Measurements from ENCODE around the gene SARDH.
"Not testable (repeated sequence)": the region's sequence is repeated elsewhere in the genome, so short reads cannot be mapped to it uniquely, and the experiment has no call there.

The SARDH gene

GRCh38 chr9:133768371-133768858 lies 30.3 kb upstream of the SARDH start:
- Mint-ChIP-seq H3K9me3 (peaks cover 22% of the 10 kb centered on the region), H3K36me3 (ENCODE audit: low read depth) (peaks cover 68% of the 10 kb centered on the region), H3K4me3 (no peak overlapping the region), H3K4me1 (no peaks in the 10 kb centered on the region), H3K27ac (no peak overlapping the region), H3K27me3 (ENCODE audit: low read depth) (no peaks in the 10 kb centered on the region)
- TF ChIP-seq CTCF (IDR thresholded peaks at IDR 0.05; ENCODE audit: unreplicated experiment in 3 of 3), result no peak

GRCh38 chr9:133767625-133768024 lies 29.5 kb upstream of the SARDH start:
- TF ChIP-seq CTCF (IDR thresholded peaks at IDR 0.05; ENCODE audit: unreplicated experiment in 3 of 3), result no peak
- Mint-ChIP-seq H3K36me3 (ENCODE audit: low read depth) (peaks cover 68% of the 10 kb centered on the region), H3K9me3 (peaks cover 22% of the 10 kb centered on the region), H3K4me1 (no peaks in the 10 kb centered on the region), H3K27ac (no peak overlapping the region), H3K4me3 (no peak overlapping the region), H3K27me3 (ENCODE audit: low read depth) (no peaks in the 10 kb centered on the region)

- Mint-ChIP-seq H3K36me3 (ENCODE audit: low read depth) (peaks cover 66% of the 10 kb centered on the region), H3K4me3 (no peak overlapping the region), H3K27ac (no peak overlapping the region), H3K27me3 (ENCODE audit: low read depth) (no peaks in the 10 kb centered on the region), H3K9me3 (peaks cover 22% of the 10 kb centered on the region), H3K4me1 (no peaks in the 10 kb centered on the region)
- TF ChIP-seq CTCF (IDR thresholded peaks at IDR 0.05; ENCODE audit: unreplicated experiment in 3 of 3), result no peak
Measured at GRCh38 chr9:133767008-133767407, 28.9 kb upstream of the SARDH start.

- H3K4me1 Mint-ChIP-seq, H3K4me3 Mint-ChIP-seq: not testable (repeated sequence)
- H3K36me3 Mint-ChIP-seq (ENCODE audit: low read depth), result peaks cover 68% of the 10 kb centered on the region
Measured at GRCh38 chr9:133766234-133766633, 28.1 kb upstream of the SARDH start.

GRCh38 chr9:133763272-133764183 lies 25.4 kb upstream of the SARDH start:
- Mint-ChIP-seq H3K9me3 (peaks cover 22% of the 10 kb centered on the region), H3K36me3 (ENCODE audit: low read depth) (peaks cover 62% of the 10 kb centered on the region), H3K4me3 (no peak overlapping the region), H3K27ac (no peak overlapping the region), H3K4me1 (peaks cover under 1% of the 10 kb centered on the region), H3K27me3 (ENCODE audit: low read depth) (no peaks in the 10 kb centered on the region)
- no peak for TF ChIP-seq CTCF (IDR thresholded peaks at IDR 0.05; ENCODE audit: unreplicated experiment in 3 of 3)

More at GRCh38 chr9:133766234-133766633, 28.1 kb upstream of the SARDH start:
- not testable (repeated sequence) for H3K27ac Mint-ChIP-seq; H3K27me3 Mint-ChIP-seq (ENCODE audit: low read depth)
- H3K9me3 Mint-ChIP-seq, result peaks cover 22% of the 10 kb centered on the region

- Mint-ChIP-seq H3K4me1 (peaks cover 8% of the 10 kb centered on the region), H3K27me3 (ENCODE audit: low read depth) (no peaks in the 10 kb centered on the region), H3K27ac (no peak overlapping the region)
Measured at GRCh38 chr9:133762488-133763271, 24.5 kb upstream of the SARDH start.

More at GRCh38 chr9:133762488-133763271, 24.5 kb upstream of the SARDH start:
- H3K9me3 Mint-ChIP-seq, result peaks cover 21% of the 10 kb centered on the region
- TF ChIP-seq CTCF (IDR thresholded peaks at IDR 0.05; ENCODE audit: unreplicated experiment in 3 of 3), result no peak
- peaks cover 61% of the 10 kb centered on the region for H3K36me3 Mint-ChIP-seq (ENCODE audit: low read depth)
- no peak overlapping the region for H3K4me3 Mint-ChIP-seq
